Right lobe of liver (tissue), 6 donors: ENCODE measurements around the gene RAI1. TPM values are rescaled to one million over a fixed set of nuclear protein-coding genes. Genes with fewer than 3 reads are reported as not detected.

Experiments used
- ATAC-seq, 4 donors: fragments of 200-7000 bp; cut with Tn5 transposase; one replicate each; pipeline ENCODE4 v1.9.1; 2020; ENCODE audit warnings: mild to moderate bottlenecking in 4 of 4, moderate library complexity in 4 of 4
- DNase-seq, 3 donors: peaks; one replicate each; pipeline ENCODE4 v3.0.0-alpha.2; 2020
- H3K27ac ChIP-seq, 3 donors: fragments of 200-600 bp; one replicate each; pipeline ENCODE4 v1.8.0; 2022
- H3K27me3 ChIP-seq, 2 donors: fragments of 200-600 bp; one replicate each; pipeline ENCODE4 v1.8.0; 2022
- H3K36me3 ChIP-seq, 4 donors: fragments of 200-600 bp; sonication (generic) in 1 of 4; one replicate each; pipeline versions ENCODE4 v1.5.1 to v1.8.0; 2017 to 2022; ENCODE audit warnings: control low read depth in 1 of 4
- H3K4me1 ChIP-seq, 4 donors: fragments of 200-600 bp; sonication (generic) in 1 of 4; one replicate each; pipeline versions ENCODE4 v1.5.1 to v1.8.0; 2017 to 2022; ENCODE audit warnings: control low read depth in 1 of 4
- H3K4me3 ChIP-seq, 3 donors: fragments of 200-600 bp; one replicate each; pipeline ENCODE4 v1.8.0; 2022
- H3K9me3 ChIP-seq, 4 donors: fragments of 200-600 bp; sonication (generic) in 1 of 4; one replicate each; pipeline versions ENCODE4 v1.5.1 to v1.8.0; 2017 to 2022; ENCODE audit warnings: control low read depth in 1 of 4
- CTCF ChIP-seq, 4 donors: fragments of 200-600 bp in 3 of 4; fragments of 450-650 bp in 1 of 4; IDR thresholded peaks; one replicate each; pipeline versions ENCODE4 v1.5.1 to v1.8.0; 2016 to 2022; ENCODE audit warnings: antibody characterized with exemption in 4 of 4, mild to moderate bottlenecking in 2 of 4
- POLR2A ChIP-seq: fragments of 450-650 bp; IDR thresholded peaks from one replicate; pipeline ENCODE4 v1.6.1; 2017; ENCODE audit warnings: antibody characterized with exemption, mild to moderate bottlenecking
- WGBS: methylation state at CpG from one replicate; pipeline ENCODE4 v1.1.6; 2018; ENCODE audit warnings: low coverage, low lambda C conversion rate; ENCODE audit not compliant: insufficient coverage; ENCODE audit errors: missing lambda C conversion rate; 5-methylcytosine and 5-hydroxymethylcytosine counted together
- intact Hi-C, 2 donors: fragments of 100-400 bp; cut with DNase I; formaldehyde crosslinking; loops; one replicate each; pipeline versions ENCODE4 v1.11.2 to v1.14.1; 2022
- total RNA-seq, 6 experiments: library from RNA; depleted of rRNA in 2 of 6; stranded (reverse); fragments of >200 nt in 2 of 6; fragmentation: NEBNext Ultra II Directional in 3 of 6; extraction: Animal tissue kit (Norgen Biotek cat#: 25700) in 3 of 6; gene quantifications; one replicate each; pipeline versions ENCODE4 v1.1.0 to v1.2.4, GENCODE V29; 2016 to 2023
- donor health status: DM: no; HTN: yes; CAD: no.
- donor health status: DM: no; HTN: no; CAD: no.
- donor health status: DM: no; HTN: no; CAD: no.
- donor health status: DM: no; HTN: yes; CAD: no.
- donor health status: DM: no; HTN: yes; CAD: no.

The RAI1 gene
- total RNA-seq, 6 experiments from 2014 or later: 6.1 to 14.5 (median 8.4) TPM

DNA sequence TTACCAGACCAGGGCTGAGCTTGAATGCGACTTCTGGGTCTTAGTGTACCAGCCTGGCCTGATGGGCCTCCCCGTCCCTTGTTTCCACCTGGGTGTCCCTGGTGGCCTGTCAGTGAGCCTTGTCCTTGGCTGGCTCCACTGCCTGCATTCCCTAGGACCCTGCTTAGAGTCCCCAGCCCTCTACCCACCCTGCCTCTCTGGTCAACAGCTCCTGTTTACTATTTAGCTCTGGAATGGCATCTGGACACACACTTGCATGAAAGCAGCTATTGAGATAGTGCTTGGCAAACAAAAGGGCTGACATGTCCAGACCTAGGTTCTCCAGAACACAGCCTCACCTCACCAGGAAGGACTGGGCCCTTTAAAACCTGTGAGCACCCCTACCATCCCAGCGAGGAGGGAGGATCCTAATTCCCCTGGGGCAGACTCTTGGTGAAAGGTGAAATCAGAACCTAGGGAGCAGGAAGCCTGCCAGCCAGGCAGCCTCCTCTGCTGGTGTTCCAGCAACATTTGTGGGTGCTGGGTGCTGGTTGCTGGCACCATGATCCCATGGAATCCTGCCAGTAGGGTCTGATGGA lies 38.8 kb downstream of the RAI1 start:
- TF ChIP-seq POLR2A: no peak
- TF ChIP-seq CTCF (IDR thresholded peaks at IDR 0.05): no peak
- peaks cover 0 to 11% (median 5%) of the 10 kb centered on the region in 4 donors for H3K4me1 ChIP-seq

DNA sequence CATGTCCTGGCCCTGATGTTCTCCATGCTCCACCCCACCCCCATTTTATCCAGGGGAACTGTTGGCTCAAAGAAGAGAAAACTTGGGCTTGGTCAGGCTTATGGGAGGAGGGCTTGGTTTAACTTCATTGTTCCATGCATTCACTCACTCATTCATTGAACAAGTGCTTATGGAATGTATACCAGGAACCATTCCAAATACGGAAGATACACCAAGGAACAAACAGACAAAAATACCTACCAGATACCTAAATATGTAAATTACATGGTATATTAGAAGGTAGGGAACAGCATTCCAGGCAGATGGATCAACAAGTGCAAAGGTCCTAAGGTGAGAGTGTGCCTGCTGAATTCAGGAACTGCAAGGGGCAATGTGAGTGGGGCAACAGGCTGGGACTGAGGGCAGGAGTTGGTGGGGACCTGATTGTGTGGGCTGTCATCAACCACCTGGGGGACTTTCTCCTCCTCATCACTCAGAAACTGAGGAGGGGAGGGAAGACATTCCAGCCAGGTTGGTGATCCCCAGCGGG lies 39.9 kb downstream of the RAI1 start:
- no peak for DNase-seq
- no peaks in the 10 kb centered on the region for H3K36me3 ChIP-seq
- no peak overlapping the region for H3K4me3 ChIP-seq
- ATAC-seq: no peak
- H3K27me3 ChIP-seq: no peaks in the 10 kb centered on the region
- intact Hi-C loops: no loop called here
- no peaks in the 10 kb centered on the region for H3K9me3 ChIP-seq
- H3K4me1 ChIP-seq: peaks cover 0 to 11% (median 5%) of the 10 kb centered on the region in 4 donors
- no peak overlapping the region for H3K27ac ChIP-seq
- TF ChIP-seq CTCF (IDR thresholded peaks at IDR 0.05) (no peak), POLR2A (no peak)
- WGBS: 100% methylated on average over 2 of the region's 2 CpGs

More for the DNA sequence above, 38.8 kb downstream of the RAI1 start:
- ATAC-seq (no peak), DNase-seq (no peak)
- Histone ChIP-seq H3K27me3 (no peaks in the 10 kb centered on the region), H3K27ac (no peak overlapping the region), H3K4me3 (no peak overlapping the region), H3K36me3 (no peaks in the 10 kb centered on the region), H3K9me3 (no peaks in the 10 kb centered on the region)
- intact Hi-C loops: no loop called here
- WGBS: 100% methylated on average over 1 of the region's 3 CpGs

GRCh38 chr17:17722081-17722905 lies 41.0 kb downstream of the RAI1 start:
- DNase-seq: no peak
- H3K4me1 ChIP-seq: peaks cover 0 to 2% (median under 1%) of the 10 kb centered on the region in 4 donors
- TF ChIP-seq POLR2A (no peak), CTCF (IDR thresholded peaks at IDR 0.05) (no peak)
- ATAC-seq: no peak
- no peaks in the 10 kb centered on the region for H3K36me3 ChIP-seq
- 58% methylated on average over 7 of the region's 68 CpGs for WGBS
- no peak overlapping the region for H3K27ac ChIP-seq
- intact Hi-C loops: no loop called here
- no peaks in the 10 kb centered on the region for H3K9me3 ChIP-seq
- H3K4me3 ChIP-seq: no peak overlapping the region
- no peaks in the 10 kb centered on the region for H3K27me3 ChIP-seq

GRCh38 chr17:17722906-17723353 lies 41.7 kb downstream of the RAI1 start:
- H3K4me1 ChIP-seq: no peaks in the 10 kb centered on the region
- intact Hi-C loops: no loop called here
- H3K27me3 ChIP-seq: no peaks in the 10 kb centered on the region
- WGBS: 85% methylated on average over 14 of the region's 23 CpGs
- no peaks in the 10 kb centered on the region for H3K36me3 ChIP-seq
- no peak overlapping the region for H3K4me3 ChIP-seq
- no peaks in the 10 kb centered on the region for H3K9me3 ChIP-seq
- no peak for TF ChIP-seq CTCF (IDR thresholded peaks at IDR 0.05)
- no peak for TF ChIP-seq POLR2A
- DNase-seq (no peak), ATAC-seq (no peak)
- H3K27ac ChIP-seq: no peak overlapping the region
